GM21528 (cell line): ENCODE data around the gene SAA1.
A peak's percentile ranks its signal among the peaks of the same experiment; 100 is the strongest.
"Not testable (repeated sequence)": the region's sequence is repeated elsewhere in the genome, so short reads cannot be mapped to it uniquely, and the experiment has no call there.

ENCODE experiments used
- ATAC-seq: cut with Tn5 transposase; IDR thresholded peaks from one replicate; pipeline ENCODE4 v1.9.1; 2021; ENCODE audit warnings: mild to moderate bottlenecking, moderate library complexity; ENCODE audit not compliant: unreplicated experiment, low FRiP score

Gene SAA1

GRCh38 chr11:18254781-18255361, 11.2 kb upstream of the SAA1 start:
- no peak for ATAC-seq

GRCh38 chr11:18259259-18259658, 6.8 kb upstream of the SAA1 start:
- no peak for ATAC-seq

- ATAC-seq: no peak
These were observed 4.3 kb upstream of the SAA1 start for GRCh38 chr11:18261721-18262120.

GRCh38 chr11:18262681-18263350, 3.2 kb upstream of the SAA1 start:
- ATAC-seq: not testable (repeated sequence)

GRCh38 chr11:18264035-18264434, 2.0 kb upstream of the SAA1 start:
- peak; percentile 51 for ATAC-seq

GRCh38 chr11:18264677-18265555, 1.1 kb upstream of the SAA1 start:
- ATAC-seq: no peak

GRCh38 chr11:18267335-18268133, 1.5 kb downstream of the SAA1 start:
- peak; percentile 62 for ATAC-seq

GRCh38 chr11:18269252-18269651, 3.2 kb downstream of the SAA1 start:
- ATAC-seq: not testable (repeated sequence)

- no peak for ATAC-seq
These were observed 4.0 kb downstream of the SAA1 start for GRCh38 chr11:18270102-18270501.

- no peak for ATAC-seq
These were observed 5.1 kb downstream of the SAA1 start for GRCh38 chr11:18271206-18271605.

- no peak for ATAC-seq
These were observed 11.7 kb downstream of the SAA1 start for GRCh38 chr11:18277565-18278271.

- ATAC-seq: peak; percentile 81
These were observed 14.5 kb downstream of the SAA1 start for GRCh38 chr11:18280438-18281045.

- ATAC-seq: no peak
These were observed 16.6 kb downstream of the SAA1 start for GRCh38 chr11:18282626-18283025.

- no peak for ATAC-seq
These were observed 19.8 kb downstream of the SAA1 start for GRCh38 chr11:18285841-18286240.

GRCh38 chr11:18288911-18289310, 22.8 kb downstream of the SAA1 start:
- no peak for ATAC-seq

- ATAC-seq: no peak
These were observed 28.8 kb downstream of the SAA1 start for GRCh38 chr11:18294862-18295261.

GRCh38 chr11:18295316-18295715, 29.3 kb downstream of the SAA1 start:
- no peak for ATAC-seq

- ATAC-seq: no peak
These were observed 33.7 kb downstream of the SAA1 start for GRCh38 chr11:18299721-18300120.

GRCh38 chr11:18304745-18305144, 38.7 kb downstream of the SAA1 start:
- no peak for ATAC-seq
